Activated naive CD4-positive, alpha-beta T cell treated with anti-CD3 and anti-CD28 coated beads, Interleukin-2, amount 50 U/mL, for 72 hours (primary cell): ENCODE data around the gene FSIP2. TPM values are rescaled to one million over a fixed set of nuclear protein-coding genes. Genes with fewer than 3 reads are reported as not detected.
"Not testable (repeated sequence)": the region's sequence is repeated elsewhere in the genome, so short reads cannot be mapped to it uniquely, and the experiment has no call there.

ENCODE experiments used
- ATAC-seq, 2 donors: fragments of 150-1000 bp; cut with Tn5 transposase; 2 replicates each; pipeline ENCODE4 v1.10.0; 2021; ENCODE audit warnings: mild to moderate bottlenecking in 2 of 2, moderate library complexity in 2 of 2
- DNase-seq, 2 donors: peaks; one replicate each; pipeline ENCODE4 v3.0.0; 2021 to 2022; ENCODE audit warnings: low spot score in 2 of 2
- H3K27ac Mint-ChIP-seq, 2 donors: one replicate each; pipeline ENCODE4 v1.8.0; 2022; ENCODE audit warnings: mild to moderate bottlenecking in 2 of 2, mixed read lengths in 2 of 2
- H3K36me3 Mint-ChIP-seq, 2 donors: one replicate each; pipeline ENCODE4 v1.8.0; 2022; ENCODE audit warnings: mixed read lengths in 2 of 2
- H3K9me3 Mint-ChIP-seq, 2 donors: one replicate each; pipeline ENCODE4 v1.8.0; 2022; ENCODE audit warnings: mixed read lengths in 2 of 2
- total RNA-seq, 2 donors: library from RNA; stranded (reverse); gene quantifications; one replicate each; pipeline ENCODE4 v1.2.3, GENCODE V29; 2022

The FSIP2 gene
- total RNA-seq, 2 donors from 2014 or later = 0.09 to 0.35 TPM

DNA sequence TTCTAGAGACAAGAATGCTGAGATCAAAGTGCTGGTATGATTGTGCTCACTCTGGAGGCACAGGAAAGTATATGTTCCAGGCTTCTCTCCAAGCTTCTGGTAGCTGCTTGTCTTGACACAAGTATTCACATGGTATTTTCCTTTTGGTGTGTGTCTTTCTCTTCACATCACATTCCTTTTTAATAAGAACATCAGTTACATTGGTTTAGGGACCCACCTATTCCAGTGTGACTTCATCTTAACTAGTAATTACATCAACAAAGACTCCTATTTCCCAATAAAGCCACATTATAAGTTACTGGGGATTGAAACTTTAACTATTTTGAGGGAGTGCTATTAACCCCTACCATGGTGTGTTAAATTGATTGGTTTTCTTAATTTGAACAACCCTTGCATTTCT, 119.1 kb downstream of the FSIP2 start:
- Mint-ChIP-seq H3K36me3 (no peaks in the 10 kb centered on the region), H3K9me3 (peaks cover 6 to 7% of the 10 kb centered on the region in 2 donors), H3K27ac (no peak overlapping the region)
- DNase-seq (no peak), ATAC-seq (no peak)

DNA sequence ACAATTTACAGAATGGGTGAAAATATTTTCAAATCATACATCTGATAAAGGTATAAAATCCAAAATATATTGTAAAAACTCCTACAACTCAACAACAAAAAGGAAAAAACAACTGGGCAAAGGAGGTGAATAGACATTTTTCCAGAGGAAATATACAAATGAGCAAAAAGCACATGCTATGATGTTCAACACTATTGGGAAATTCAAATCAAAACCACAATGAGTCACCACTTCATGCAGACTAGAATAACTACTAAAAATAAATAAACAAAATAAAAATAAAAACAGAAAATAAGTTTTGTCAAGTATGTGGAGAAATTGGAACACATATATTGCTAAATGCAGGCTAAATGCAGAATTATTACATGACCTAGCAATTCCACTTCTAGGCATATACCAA, 120.9 kb downstream of the FSIP2 start:
- peaks cover 0 to 4% of the 10 kb centered on the region in 2 donors for H3K36me3 Mint-ChIP-seq
- H3K9me3 Mint-ChIP-seq = peaks cover 5 to 6% of the 10 kb centered on the region in 2 donors
- no peak for ATAC-seq
- no peak overlapping the region for H3K27ac Mint-ChIP-seq
- no peak for DNase-seq

DNA sequence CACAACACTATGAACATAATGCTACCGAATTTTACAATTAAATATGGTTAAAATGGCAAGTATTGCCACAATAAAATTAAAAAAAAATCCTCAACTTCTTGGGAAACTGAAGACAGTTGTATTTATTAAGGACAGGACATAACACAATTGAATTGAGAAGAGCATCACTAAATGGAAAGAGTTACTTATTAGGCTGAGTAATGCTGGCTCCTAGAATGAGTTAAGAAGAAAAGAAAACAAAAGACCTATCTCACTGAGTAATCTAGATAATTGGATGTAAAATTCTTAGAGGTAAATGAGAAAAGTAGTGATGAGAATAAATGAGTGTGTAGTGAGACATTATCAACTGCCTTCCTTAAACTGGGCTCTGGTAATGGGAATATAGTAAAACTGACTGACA, 121.7 kb downstream of the FSIP2 start:
- Mint-ChIP-seq H3K9me3 (peaks cover 1 to 6% of the 10 kb centered on the region in 2 donors), H3K27ac (no peak overlapping the region), H3K36me3 (peaks cover 0 to 6% of the 10 kb centered on the region in 2 donors)
- DNase-seq (no peak), ATAC-seq (no peak)

DNA sequence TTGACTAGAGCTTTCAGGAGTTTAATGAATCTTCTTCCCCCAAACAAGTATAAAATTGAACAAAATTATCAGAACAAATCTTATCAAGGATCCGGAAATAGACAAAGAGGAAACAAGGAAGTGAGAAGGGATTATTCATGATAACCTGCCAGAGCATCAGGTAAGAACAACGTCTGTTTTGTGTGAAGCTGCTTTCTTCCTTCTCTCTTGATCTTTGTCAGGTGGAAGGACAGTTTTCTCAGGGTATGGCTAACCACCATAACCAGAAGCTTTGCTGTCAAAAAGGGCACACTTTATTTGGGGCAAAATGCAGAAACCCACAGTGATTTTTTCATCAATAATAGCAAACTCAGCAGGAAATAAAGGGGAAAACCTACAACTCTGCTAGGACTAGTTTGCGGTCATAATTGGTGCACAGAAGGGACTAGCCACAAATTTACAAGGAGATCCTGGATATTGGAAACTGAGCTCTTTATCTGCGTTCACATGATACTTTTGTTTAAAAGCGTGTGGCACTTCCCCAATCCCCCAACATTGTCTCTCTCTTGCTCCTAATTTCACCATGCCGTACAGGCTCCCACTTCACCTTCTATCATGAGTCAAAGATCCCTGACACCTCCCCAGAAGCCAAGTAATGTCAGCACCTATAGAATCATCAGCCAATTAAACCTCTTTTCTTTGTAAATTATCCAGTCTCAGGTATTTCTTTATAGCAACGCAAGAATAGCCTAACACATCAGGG, 124.2 kb downstream of the FSIP2 start:
- no peak for ATAC-seq
- Mint-ChIP-seq H3K9me3 (peaks cover 0 to 6% of the 10 kb centered on the region in 2 donors), H3K27ac (no peak overlapping the region), H3K36me3 (peaks cover 0 to 6% of the 10 kb centered on the region in 2 donors)
- DNase-seq = no peak

DNA sequence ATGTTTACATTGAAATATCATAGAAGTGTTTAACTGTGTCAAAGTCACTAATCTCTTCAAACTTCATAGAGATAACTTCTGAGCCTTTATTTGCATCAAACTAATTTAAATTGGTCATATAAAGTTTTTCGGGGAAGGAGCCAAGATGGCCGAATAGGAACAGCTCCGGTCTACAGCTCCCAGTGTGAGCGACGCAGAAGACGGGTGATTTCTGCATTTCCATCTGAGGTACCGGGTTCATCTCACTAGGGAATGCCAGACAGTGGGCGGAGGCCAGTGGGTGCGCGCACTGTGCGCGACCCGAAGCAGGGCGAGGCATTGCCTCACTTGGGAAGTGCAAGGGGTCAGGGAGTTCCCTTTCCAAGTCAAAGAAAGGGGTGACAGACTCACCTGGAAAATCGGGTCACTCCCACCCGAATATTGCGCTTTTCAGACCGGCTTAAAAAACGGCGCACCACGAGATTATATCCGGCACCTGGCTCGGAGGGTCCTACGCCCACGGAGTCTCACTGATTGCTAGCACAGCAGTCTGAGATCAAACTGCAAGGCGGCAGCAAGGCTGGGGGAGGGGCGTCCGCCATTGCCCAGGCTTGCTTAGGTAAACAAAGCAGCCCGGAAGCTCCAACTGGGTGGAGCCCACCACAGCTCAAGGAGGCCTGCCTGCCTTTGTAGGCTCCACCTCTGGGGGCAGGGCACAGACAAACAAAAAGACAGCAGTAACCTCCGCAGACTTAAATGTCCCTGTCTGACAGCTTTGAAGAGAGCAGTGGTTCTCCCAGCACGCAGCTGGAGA, 126.1 kb downstream of the FSIP2 start:
- not testable (repeated sequence) for DNase-seq, H3K9me3 Mint-ChIP-seq, ATAC-seq, H3K27ac Mint-ChIP-seq, H3K36me3 Mint-ChIP-seq

DNA sequence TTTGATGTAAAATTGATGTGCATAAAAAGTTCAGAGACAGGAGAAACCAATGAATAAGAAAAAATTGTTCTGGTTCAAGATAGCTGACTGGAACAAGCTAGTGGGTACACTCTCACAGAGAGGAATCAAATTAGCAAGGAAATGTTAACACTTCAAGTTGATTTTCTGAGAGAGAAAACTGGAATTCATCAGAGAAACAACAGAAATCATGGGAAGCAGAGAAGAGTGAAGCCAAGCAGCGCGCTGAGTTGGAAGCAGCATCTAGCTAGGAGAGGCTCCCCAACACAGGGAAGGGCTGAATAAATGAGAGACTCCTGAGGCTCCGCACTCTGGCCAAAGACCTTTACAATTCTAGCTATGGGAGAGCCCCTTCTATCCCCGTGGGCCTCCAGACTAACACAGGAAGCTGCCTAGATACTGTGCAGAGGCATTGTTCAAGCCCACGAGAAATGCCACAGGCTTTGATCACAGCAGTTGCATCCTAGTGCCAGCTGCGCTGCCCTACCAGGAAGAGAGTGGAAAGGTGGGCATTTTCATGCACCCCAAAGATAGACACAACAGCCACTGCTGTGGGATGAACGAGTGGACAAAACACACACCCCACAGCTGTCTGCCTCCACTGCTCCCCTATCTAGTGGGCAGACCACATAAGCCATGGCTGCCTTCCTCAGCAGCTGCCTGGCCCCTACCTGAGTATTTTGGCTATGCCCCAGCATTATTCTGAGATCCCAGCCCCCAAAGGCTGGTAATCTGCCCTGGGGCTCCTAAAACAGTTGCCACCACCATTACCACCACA, 136.7 kb downstream of the FSIP2 start:
- DNase-seq (no peak), ATAC-seq (no peak)
- no peaks in the 10 kb centered on the region for H3K36me3 Mint-ChIP-seq
- no peak overlapping the region for H3K27ac Mint-ChIP-seq
- H3K9me3 Mint-ChIP-seq = no peaks in the 10 kb centered on the region

DNA sequence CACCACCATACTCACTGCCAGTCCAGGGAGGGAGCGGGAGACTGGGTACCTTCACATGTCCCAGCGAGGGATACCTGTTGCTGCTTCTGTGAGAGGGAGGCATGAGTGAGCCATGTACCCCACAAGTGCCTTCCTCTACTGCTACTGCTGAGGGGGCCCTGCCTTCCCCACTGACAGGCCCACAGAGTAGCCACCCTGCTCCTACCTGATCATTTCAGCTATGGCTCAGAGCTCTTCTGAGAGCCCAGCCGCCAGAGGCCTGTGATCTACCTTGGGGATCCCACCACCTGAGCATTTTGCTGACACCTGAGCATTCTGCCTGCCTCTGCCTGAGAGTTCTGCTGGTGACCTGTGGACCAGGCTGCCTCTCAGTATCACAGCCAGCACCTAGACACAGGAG, 137.6 kb downstream of the FSIP2 start:
- H3K9me3 Mint-ChIP-seq = no peaks in the 10 kb centered on the region

DNA sequence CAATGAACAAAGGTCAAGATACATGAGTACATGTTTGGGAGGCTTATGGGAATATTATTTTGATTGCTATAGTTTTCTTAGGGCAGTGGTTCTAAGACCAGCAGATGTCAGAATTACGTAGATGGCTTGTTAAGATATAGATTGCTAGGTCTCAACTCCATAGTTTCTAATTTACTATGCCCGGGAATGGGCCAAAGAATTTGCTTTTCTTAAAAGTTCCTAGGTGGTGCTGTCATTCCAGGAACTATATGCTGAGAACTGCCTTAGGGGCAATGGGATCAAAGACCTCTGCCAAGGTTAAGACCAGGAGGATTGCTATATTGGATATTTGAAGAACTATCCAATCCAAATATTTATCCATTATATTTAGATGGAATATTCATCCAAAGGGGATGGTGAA, 141.8 kb downstream of the FSIP2 start:
- ATAC-seq (no peak), DNase-seq (no peak)
- Mint-ChIP-seq H3K36me3 (peaks cover 0 to 6% of the 10 kb centered on the region in 2 donors), H3K27ac (no peak overlapping the region), H3K9me3 (no peaks in the 10 kb centered on the region)

More for the DNA sequence above, 137.6 kb downstream of the FSIP2 start:
- no peak overlapping the region for H3K27ac Mint-ChIP-seq
- ATAC-seq (no peak), DNase-seq (no peak)
- H3K36me3 Mint-ChIP-seq = no peaks in the 10 kb centered on the region
